Esophagus squamous epithelium (tissue), 4 donors: ENCODE data around the gene TAP1.

Source experiments
- POLR2A ChIP-seq, 4 donors: fragments of 450-650 bp; IDR thresholded peaks; one replicate each; pipeline ENCODE4 v1.6.1; 2017; ENCODE audit warnings: antibody characterized with exemption in 4 of 4, mild to moderate bottlenecking in 4 of 4, moderate library complexity in 3 of 4
- TF ChIP-seq, protein P1 (sequence below), 6 experiments: fragments of 450-650 bp in 4 of 6; fragments of 200-600 bp in 2 of 6; sonication (generic) in 2 of 6; IDR thresholded peaks; one replicate each; pipeline ENCODE4 v1.5.1; 2016 to 2019; ENCODE audit warnings: antibody characterized with exemption in 6 of 6, mild to moderate bottlenecking in 4 of 6, moderate library complexity in 4 of 6

DNA sequence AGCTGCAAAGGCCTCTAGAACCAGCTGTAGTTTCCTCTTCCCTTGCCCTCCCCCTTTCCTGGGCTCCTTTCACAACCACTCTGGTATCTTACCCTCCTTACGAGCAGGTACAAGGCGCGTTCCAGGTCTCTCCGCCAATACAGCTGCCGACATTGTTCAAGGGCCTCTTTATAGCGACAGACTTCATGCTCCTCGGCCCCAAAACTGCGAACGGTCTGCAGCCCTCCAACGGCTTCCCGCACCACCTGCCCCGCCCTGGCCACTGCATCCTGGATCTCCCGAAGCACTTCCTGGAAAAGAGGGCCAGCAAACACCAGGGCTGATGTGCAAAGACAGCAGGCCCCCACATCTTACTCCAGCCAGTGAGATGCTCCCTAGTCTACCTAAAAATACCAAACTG, 21.0 kb downstream of the TAP1 start:
- TF ChIP-seq, protein P1, sequence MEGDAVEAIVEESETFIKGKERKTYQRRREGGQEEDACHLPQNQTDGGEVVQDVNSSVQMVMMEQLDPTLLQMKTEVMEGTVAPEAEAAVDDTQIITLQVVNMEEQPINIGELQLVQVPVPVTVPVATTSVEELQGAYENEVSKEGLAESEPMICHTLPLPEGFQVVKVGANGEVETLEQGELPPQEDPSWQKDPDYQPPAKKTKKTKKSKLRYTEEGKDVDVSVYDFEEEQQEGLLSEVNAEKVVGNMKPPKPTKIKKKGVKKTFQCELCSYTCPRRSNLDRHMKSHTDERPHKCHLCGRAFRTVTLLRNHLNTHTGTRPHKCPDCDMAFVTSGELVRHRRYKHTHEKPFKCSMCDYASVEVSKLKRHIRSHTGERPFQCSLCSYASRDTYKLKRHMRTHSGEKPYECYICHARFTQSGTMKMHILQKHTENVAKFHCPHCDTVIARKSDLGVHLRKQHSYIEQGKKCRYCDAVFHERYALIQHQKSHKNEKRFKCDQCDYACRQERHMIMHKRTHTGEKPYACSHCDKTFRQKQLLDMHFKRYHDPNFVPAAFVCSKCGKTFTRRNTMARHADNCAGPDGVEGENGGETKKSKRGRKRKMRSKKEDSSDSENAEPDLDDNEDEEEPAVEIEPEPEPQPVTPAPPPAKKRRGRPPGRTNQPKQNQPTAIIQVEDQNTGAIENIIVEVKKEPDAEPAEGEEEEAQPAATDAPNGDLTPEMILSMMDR (IDR thresholded peaks at IDR 0.05): no peak
- TF ChIP-seq POLR2A (IDR thresholded peaks at IDR 0.05): no peak
